Peyer's patch (tissue), 4 donors: ENCODE measurements around the gene BIRC7. TPM values are rescaled to one million over a fixed set of nuclear protein-coding genes. Genes with fewer than 3 reads are reported as not detected.

Experiments
- DNase-seq, 3 donors: peaks; one replicate each; pipeline ENCODE4 v3.0.0-alpha.2; 2017 to 2019
- H3K27ac ChIP-seq, 4 donors: fragments of 200-600 bp; sonication (generic); one replicate each; pipeline ENCODE4 v1.5.1; 2016 to 2019
- H3K27me3 ChIP-seq, 2 donors: fragments of 200-600 bp; sonication (generic); one replicate each; pipeline ENCODE4 v1.5.1; 2019
- H3K36me3 ChIP-seq, 3 donors: fragments of 200-600 bp; sonication (generic); one replicate each; pipeline ENCODE4 v1.5.1; 2016 to 2019
- H3K4me1 ChIP-seq, 4 donors: fragments of 200-600 bp; sonication (generic); one replicate each; pipeline ENCODE4 v1.5.1; 2016 to 2019
- H3K4me3 ChIP-seq, 4 donors: fragments of 200-600 bp; sonication (generic); 1 replicate in 3 of 4; 2 replicates in 1 of 4; pipeline ENCODE4 v1.5.1; 2016 to 2019; ENCODE audit warnings: mild to moderate bottlenecking in 1 of 4
- H3K9me3 ChIP-seq, 4 donors: fragments of 200-600 bp; sonication (generic); one replicate each; pipeline ENCODE4 v1.5.1; 2016 to 2019; ENCODE audit warnings: mild to moderate bottlenecking in 1 of 4
- POLR2A ChIP-seq, 2 donors: fragments of 450-650 bp; IDR thresholded peaks; one replicate each; pipeline ENCODE4 v1.5.1; 2017; ENCODE audit warnings: antibody characterized with exemption in 2 of 2, mild to moderate bottlenecking in 2 of 2, moderate library complexity in 2 of 2
- total RNA-seq, 4 donors: library from RNA; depleted of rRNA; stranded (reverse); fragments of >200 nt; gene quantifications; one replicate each; pipeline ENCODE4 v1.1.0, GENCODE V29; 2016
- TF ChIP-seq, protein P1 (sequence below), 6 experiments: fragments of 450-650 bp in 4 of 6; fragments of 200-600 bp in 2 of 6; sonication (generic) in 1 of 6; IDR thresholded peaks; one replicate each; pipeline ENCODE4 v1.5.1; 2017 to 2019; ENCODE audit warnings: antibody characterized with exemption in 6 of 6, mild to moderate bottlenecking in 3 of 6, moderate library complexity in 1 of 6

The BIRC7 gene
- total RNA-seq, 4 donors from 2014 or later = not detected

- TF ChIP-seq POLR2A (IDR thresholded peaks at IDR 0.05) = no peak
- TF ChIP-seq, protein P1, sequence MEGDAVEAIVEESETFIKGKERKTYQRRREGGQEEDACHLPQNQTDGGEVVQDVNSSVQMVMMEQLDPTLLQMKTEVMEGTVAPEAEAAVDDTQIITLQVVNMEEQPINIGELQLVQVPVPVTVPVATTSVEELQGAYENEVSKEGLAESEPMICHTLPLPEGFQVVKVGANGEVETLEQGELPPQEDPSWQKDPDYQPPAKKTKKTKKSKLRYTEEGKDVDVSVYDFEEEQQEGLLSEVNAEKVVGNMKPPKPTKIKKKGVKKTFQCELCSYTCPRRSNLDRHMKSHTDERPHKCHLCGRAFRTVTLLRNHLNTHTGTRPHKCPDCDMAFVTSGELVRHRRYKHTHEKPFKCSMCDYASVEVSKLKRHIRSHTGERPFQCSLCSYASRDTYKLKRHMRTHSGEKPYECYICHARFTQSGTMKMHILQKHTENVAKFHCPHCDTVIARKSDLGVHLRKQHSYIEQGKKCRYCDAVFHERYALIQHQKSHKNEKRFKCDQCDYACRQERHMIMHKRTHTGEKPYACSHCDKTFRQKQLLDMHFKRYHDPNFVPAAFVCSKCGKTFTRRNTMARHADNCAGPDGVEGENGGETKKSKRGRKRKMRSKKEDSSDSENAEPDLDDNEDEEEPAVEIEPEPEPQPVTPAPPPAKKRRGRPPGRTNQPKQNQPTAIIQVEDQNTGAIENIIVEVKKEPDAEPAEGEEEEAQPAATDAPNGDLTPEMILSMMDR (IDR thresholded peaks at IDR 0.05) = no peak
Observed at GRCh38 chr20:63259734-63260460, 24.2 kb downstream of the BIRC7 start.

DNA sequence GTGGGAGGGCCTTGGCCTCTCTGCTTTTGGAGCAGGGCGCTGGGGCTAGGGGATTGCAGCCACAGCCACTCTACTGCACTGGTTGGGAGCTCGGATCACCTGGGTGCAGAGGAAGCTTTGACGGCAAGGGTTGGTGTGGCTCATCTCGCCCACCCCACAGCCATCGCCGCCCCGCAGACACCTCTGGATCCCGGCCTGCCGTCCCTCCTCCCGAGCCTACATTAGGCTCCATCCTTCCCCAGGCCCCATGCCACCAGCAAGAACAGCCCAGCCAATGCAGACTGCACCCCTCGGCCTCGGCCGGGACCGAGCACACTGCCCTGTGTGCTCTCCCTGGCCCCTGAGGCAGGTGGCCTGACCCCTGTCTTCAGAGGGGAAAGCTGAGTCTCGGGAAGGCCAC lies 24.8 kb downstream of the BIRC7 start:
- Histone ChIP-seq H3K36me3 (no peaks in the 10 kb centered on the region), H3K4me3 (no peak overlapping the region), H3K27ac (no peak overlapping the region), H3K27me3 (no peaks in the 10 kb centered on the region), H3K4me1 (no peaks in the 10 kb centered on the region), H3K9me3 (no peaks in the 10 kb centered on the region)
- no peak for TF ChIP-seq POLR2A (IDR thresholded peaks at IDR 0.05)
- TF ChIP-seq, protein P1 (IDR thresholded peaks at IDR 0.05) = no peak
- DNase-seq = no peak

More at GRCh38 chr20:63259734-63260460, 24.2 kb downstream of the BIRC7 start:
- Histone ChIP-seq H3K36me3 (no peaks in the 10 kb centered on the region), H3K4me3 (no peak overlapping the region), H3K4me1 (no peaks in the 10 kb centered on the region), H3K27me3 (peaks cover 0 to 3% of the 10 kb centered on the region in 2 donors), H3K27ac (no peak overlapping the region), H3K9me3 (no peaks in the 10 kb centered on the region)
- DNase-seq = no peak

DNA sequence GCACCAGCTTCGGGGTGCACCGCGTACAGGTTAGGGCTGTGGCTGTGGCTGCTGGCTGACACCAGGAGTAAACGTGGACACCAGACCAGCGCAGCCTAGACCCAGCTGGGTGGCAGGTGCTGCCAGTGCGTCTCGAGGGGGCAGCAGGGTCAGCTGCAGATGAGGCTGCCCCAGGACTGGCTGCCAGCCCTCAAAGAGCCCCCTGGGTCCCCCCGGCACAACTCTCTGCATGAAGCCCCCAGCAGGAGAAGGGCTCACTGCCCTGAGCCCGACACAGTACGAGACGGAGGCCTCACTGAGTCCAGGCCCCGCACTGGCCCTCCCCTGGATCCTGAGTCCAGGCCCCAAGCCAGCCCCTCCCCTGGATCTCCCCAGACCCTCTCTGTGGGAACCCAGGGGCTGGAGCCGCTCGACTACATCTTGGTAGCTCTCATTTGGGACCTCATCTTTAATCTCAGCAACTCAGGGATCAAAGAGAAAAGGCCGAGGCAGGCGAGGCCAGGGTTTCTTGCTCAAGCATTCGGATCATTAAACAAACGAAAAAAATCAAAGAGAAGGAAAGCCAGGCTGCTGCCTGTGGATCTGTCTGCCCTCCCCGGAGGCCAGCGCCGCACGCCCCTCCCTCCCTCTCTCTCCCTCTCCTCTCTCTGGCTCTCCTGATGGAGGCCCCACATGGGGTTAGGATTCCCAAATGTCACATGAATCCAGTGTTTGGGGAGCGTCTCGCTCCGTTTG lies 25.5 kb downstream of the BIRC7 start:
- no peaks in the 10 kb centered on the region for H3K36me3 ChIP-seq
- DNase-seq = no peak
- TF ChIP-seq POLR2A (IDR thresholded peaks at IDR 0.05) = no peak
- TF ChIP-seq, protein P1 (IDR thresholded peaks at IDR 0.05) = no peak
- no peak overlapping the region for H3K27ac ChIP-seq
- H3K27me3 ChIP-seq = no peaks in the 10 kb centered on the region
- H3K4me3 ChIP-seq = no peak overlapping the region
- H3K4me1 ChIP-seq = no peaks in the 10 kb centered on the region
- no peaks in the 10 kb centered on the region for H3K9me3 ChIP-seq

GRCh38 chr20:63261795-63262528 lies 26.3 kb downstream of the BIRC7 start:
- Histone ChIP-seq H3K4me3 (no peak overlapping the region), H3K27me3 (no peaks in the 10 kb centered on the region), H3K4me1 (no peaks in the 10 kb centered on the region), H3K9me3 (no peaks in the 10 kb centered on the region), H3K36me3 (no peaks in the 10 kb centered on the region), H3K27ac (no peak overlapping the region)
- no peak for DNase-seq
- TF ChIP-seq, protein P1 (IDR thresholded peaks at IDR 0.05) = no peak
- TF ChIP-seq POLR2A (IDR thresholded peaks at IDR 0.05) = no peak

DNA sequence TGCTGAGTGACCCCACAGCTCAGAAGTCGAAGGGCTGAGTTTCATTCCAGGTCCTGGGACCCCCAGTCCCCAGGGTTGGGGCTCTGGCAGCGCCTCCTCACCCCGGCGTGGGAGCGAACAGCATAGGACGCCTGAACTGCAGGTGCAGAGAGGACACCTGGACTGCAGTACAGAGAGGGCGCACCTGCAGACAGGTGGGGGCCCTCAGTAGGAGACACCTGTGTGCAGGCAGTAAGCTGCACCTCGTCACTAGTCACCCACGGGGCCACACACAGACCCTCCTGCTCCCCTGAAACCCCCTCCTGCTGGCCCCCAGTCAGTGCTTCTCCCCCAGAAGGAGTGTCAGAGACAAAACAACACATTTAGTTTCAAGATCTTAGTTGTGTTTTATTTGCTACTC lies 27.1 kb downstream of the BIRC7 start:
- no peak for DNase-seq
- H3K27me3 ChIP-seq = no peaks in the 10 kb centered on the region
- H3K9me3 ChIP-seq = no peaks in the 10 kb centered on the region
- TF ChIP-seq POLR2A (IDR thresholded peaks at IDR 0.05) = no peak
- TF ChIP-seq, protein P1 (IDR thresholded peaks at IDR 0.05) = no peak
- H3K36me3 ChIP-seq = no peaks in the 10 kb centered on the region
- H3K27ac ChIP-seq = no peak overlapping the region
- H3K4me3 ChIP-seq = no peak overlapping the region
- H3K4me1 ChIP-seq = no peaks in the 10 kb centered on the region
